Measurements from ENCODE around the gene ZNF329.

DNA sequence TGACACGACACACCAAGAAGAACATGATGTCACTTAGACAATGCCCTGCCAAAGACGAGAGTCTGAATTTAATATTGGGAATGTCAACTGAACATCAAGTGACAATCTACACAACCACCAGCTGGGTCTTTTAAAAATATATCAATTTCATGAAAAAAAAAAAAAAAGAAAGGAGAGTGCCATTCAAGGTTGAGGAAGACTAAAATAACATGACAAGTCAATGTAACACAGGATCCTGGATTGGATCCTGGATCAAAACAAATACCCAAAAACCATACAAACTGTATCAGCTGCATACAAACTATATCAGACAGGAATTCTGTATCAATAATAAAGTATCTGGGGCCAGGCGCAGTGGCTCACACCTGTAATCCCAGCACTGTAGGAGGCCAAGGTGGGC lies 4.7 kb downstream of the ZNF329 start:
- TF ChIP-seq, protein P1, sequence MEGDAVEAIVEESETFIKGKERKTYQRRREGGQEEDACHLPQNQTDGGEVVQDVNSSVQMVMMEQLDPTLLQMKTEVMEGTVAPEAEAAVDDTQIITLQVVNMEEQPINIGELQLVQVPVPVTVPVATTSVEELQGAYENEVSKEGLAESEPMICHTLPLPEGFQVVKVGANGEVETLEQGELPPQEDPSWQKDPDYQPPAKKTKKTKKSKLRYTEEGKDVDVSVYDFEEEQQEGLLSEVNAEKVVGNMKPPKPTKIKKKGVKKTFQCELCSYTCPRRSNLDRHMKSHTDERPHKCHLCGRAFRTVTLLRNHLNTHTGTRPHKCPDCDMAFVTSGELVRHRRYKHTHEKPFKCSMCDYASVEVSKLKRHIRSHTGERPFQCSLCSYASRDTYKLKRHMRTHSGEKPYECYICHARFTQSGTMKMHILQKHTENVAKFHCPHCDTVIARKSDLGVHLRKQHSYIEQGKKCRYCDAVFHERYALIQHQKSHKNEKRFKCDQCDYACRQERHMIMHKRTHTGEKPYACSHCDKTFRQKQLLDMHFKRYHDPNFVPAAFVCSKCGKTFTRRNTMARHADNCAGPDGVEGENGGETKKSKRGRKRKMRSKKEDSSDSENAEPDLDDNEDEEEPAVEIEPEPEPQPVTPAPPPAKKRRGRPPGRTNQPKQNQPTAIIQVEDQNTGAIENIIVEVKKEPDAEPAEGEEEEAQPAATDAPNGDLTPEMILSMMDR (IDR thresholded peaks at IDR 0.05), result no peak
- TF ChIP-seq POLR2A (IDR thresholded peaks at IDR 0.05), result no peak

Data from right lobe of liver (tissue), 4 donors.